Pancreas (tissue), 10 donors: ENCODE measurements around the gene ACOT7. TPM values are rescaled to one million over a fixed set of nuclear protein-coding genes. Genes with fewer than 3 reads are reported as not detected.

Experiments used
- ATAC-seq, 4 donors: fragments of 200-7000 bp; cut with Tn5 transposase; one replicate each; pipeline versions ENCODE4 v1.8.0 to v1.9.1; 2020; ENCODE audit warnings: mild to moderate bottlenecking in 4 of 4, moderate library complexity in 4 of 4
- DNase-seq, 6 donors: peaks; one replicate each; pipeline ENCODE4 v3.0.0-alpha.2; 2020
- FAIRE-seq: peaks from 2 replicates; lab custom pipeline; 2012; peaks lifted over from hg19 to GRCh38; lab: Jason Lieb, UNC
- H3K27ac ChIP-seq, 4 donors: fragments of 200-600 bp; sonication (generic); 1 replicate in 3 of 4; 2 replicates in 1 of 4; pipeline versions ENCODE4 v1.5.0 to v1.8.0; 2020
- H3K27me3 ChIP-seq, 4 donors: fragments of 200-600 bp; one replicate each; pipeline ENCODE4 v1.8.0; 2021
- H3K36me3 ChIP-seq, 3 donors: fragments of 200-600 bp; sonication (generic) in 1 of 3; one replicate each; pipeline versions ENCODE4 v1.5.0 to v1.8.0; 2020 to 2021
- H3K4me1 ChIP-seq, 3 donors: fragments of 200-600 bp; one replicate each; pipeline ENCODE4 v1.8.0; 2021
- H3K4me3 ChIP-seq, 4 donors: fragments of 200-600 bp; sonication (generic) in 2 of 4; one replicate each; pipeline versions ENCODE4 v1.5.0 to v1.8.0; 2020 to 2021
- H3K9me3 ChIP-seq, 4 donors: fragments of 200-600 bp; one replicate each; pipeline ENCODE4 v1.8.0; 2021
- CTCF ChIP-seq, 4 donors: fragments of 200-600 bp; sonication (generic) in 3 of 4; IDR thresholded peaks; one replicate each; pipeline versions ENCODE4 v1.5.0 to v1.8.0; 2021; ENCODE audit warnings: antibody characterized with exemption in 4 of 4
- WGBS, 2 donors: extraction: QIAGEN DNeasy Blood & Tissue Kit; methylation state at CpG; one replicate each; pipeline ENCODE4 v1.1.7; 2013; 5-methylcytosine and 5-hydroxymethylcytosine counted together
- intact Hi-C, 3 donors: fragments of 100-400 bp; cut with DNase I; formaldehyde crosslinking; loops; one replicate each; pipeline versions ENCODE4 v1.11.1 to v1.14.2; 2022
- polyA plus RNA-seq, 2 donors: library from polyadenylated mRNA; stranded (reverse); fragments of 200-250 nt; gene quantifications; one replicate each; pipeline ENCODE4 v1.2.3, GENCODE V29; 2013
- total RNA-seq, 6 donors: library from RNA; stranded (reverse); fragmentation: NEBNext Ultra II Directional in 4 of 6; extraction: Animal tissue kit (Norgen Biotek cat#: 25700) in 4 of 6; gene quantifications; one replicate each; pipeline versions ENCODE4 v1.2.1 to v1.2.4, GENCODE V29; 2021 to 2023
- donor health status: healthy with polysubstance abuse.
- donor health status: DM: no; HTN: no; CAD: no; lungs with moderate emphysema.
- donor health status: DM: no; HTN: no; CAD: no.
- donor health status: control.
- donor health status: control.
- donor health status: Bipolar disorder and iron deficiency.
- donor health status: DM: yes; HTN: yes; CAD: no.
- donor health status: DM: no; HTN: no; CAD: no.
- donor health status: DM: no; HTN: no; CAD: no.
- donor health status: DM: yes; HTN: yes; CAD: no.

ACOT7 gene
- total and polyA plus RNA-seq, 8 donors = 3.1 to 7.6 (median 5.2) TPM

GRCh38 chr1:6248161-6248776, 145.3 kb downstream of the ACOT7 start:
- TF ChIP-seq CTCF (IDR thresholded peaks at IDR 0.05) = no peak
- ATAC-seq = no peak
- DNase-seq = peak in 1 of 6 donors; percentile 79
- Histone ChIP-seq H3K4me1 (no peaks in the 10 kb centered on the region), H3K4me3 (no peak overlapping the region), H3K9me3 (no peaks in the 10 kb centered on the region), H3K27ac (no peak overlapping the region), H3K27me3 (peaks cover 0 to 27% (median 4%) of the 10 kb centered on the region in 4 donors), H3K36me3 (no peaks in the 10 kb centered on the region)
- intact Hi-C loops = loop anchor here in 2 of 3 donors (5.0 to 10.0 kb wide), 3 partner anchors 97 to 193 kb away; no protein-coding TSS in a partner anchor
- 67 to 68% methylated on average over 14 of the region's 14 CpGs for WGBS, 2 donors
- no peak for FAIRE-seq

GRCh38 chr1:6247651-6248050, 145.9 kb downstream of the ACOT7 start:
- Histone ChIP-seq H3K27me3 (peaks cover 0 to 32% (median 4%) of the 10 kb centered on the region in 4 donors), H3K9me3 (no peaks in the 10 kb centered on the region), H3K4me1 (no peaks in the 10 kb centered on the region), H3K36me3 (no peaks in the 10 kb centered on the region), H3K4me3 (no peak overlapping the region), H3K27ac (no peak overlapping the region)
- TF ChIP-seq CTCF (IDR thresholded peaks at IDR 0.05) = no peak
- ATAC-seq (no peak), DNase-seq (peak in 1 of 6 donors; percentile 73), FAIRE-seq (no peak)
- 60 to 65% methylated on average over 5 of the region's 5 CpGs for WGBS, 2 donors
- intact Hi-C loops = loop anchor here in 2 of 3 donors (5.0 to 10.0 kb wide), 3 partner anchors 97 to 193 kb away; no protein-coding TSS in a partner anchor

- intact Hi-C loops = loop anchor here in 2 of 3 donors (5.0 to 10.0 kb wide), 3 partner anchors 98 to 192 kb away; no protein-coding TSS in a partner anchor
- FAIRE-seq (no peak), DNase-seq (peak; percentile 66 to 93 (median 81)), ATAC-seq (peak; percentile 63 to 85 (median 78))
- TF ChIP-seq CTCF (IDR thresholded peaks at IDR 0.05) = peak; percentile 85 to 94 (median 88)
- Histone ChIP-seq H3K27me3 (peaks cover 0 to 37% (median 7%) of the 10 kb centered on the region in 4 donors), H3K36me3 (no peaks in the 10 kb centered on the region), H3K9me3 (no peaks in the 10 kb centered on the region), H3K4me1 (peaks cover 0 to 7% (median 0%) of the 10 kb centered on the region in 3 donors), H3K4me3 (no peak overlapping the region), H3K27ac (no peak overlapping the region)
- WGBS, 2 donors = 5 to 6% methylated on average over 30 of the region's 30 CpGs
Measured at GRCh38 chr1:6246497-6247467, 146.8 kb downstream of the ACOT7 start.

- Histone ChIP-seq H3K27ac (no peak overlapping the region), H3K4me1 (peaks cover 0 to 10% (median 0%) of the 10 kb centered on the region in 3 donors), H3K27me3 (peaks cover 0 to 45% (median 9%) of the 10 kb centered on the region in 4 donors), H3K4me3 (peak overlapping the region in 1 of 4 donors; percentile 2), H3K9me3 (no peaks in the 10 kb centered on the region), H3K36me3 (no peaks in the 10 kb centered on the region)
- intact Hi-C loops = loop anchor here in 2 of 3 donors (5.0 to 10.0 kb wide), 3 partner anchors 99 to 191 kb away; no protein-coding TSS in a partner anchor
- ATAC-seq = peak in 2 of 4 donors; percentile 12 to 37
- DNase-seq = peak in 3 of 6 donors; percentile 44 to 88 (median 63)
- WGBS, 2 donors = 4% methylated on average over 34 to 49 of the region's 49 CpGs
- FAIRE-seq = no peak
- no peak for TF ChIP-seq CTCF (IDR thresholded peaks at IDR 0.05)
Measured at GRCh38 chr1:6245869-6246496, 147.6 kb downstream of the ACOT7 start.
